NCI-H2227 (cell line): Measurements from ENCODE around the gene CC2D1B.
"Not testable (repeated sequence)": the region's sequence is repeated elsewhere in the genome, so short reads cannot be mapped to it uniquely, and the experiment has no call there.

Experiments used
- DNase-seq: peaks from one replicate; lab custom pipeline; 2025; ENCODE audit not compliant: unreplicated experiment; lab: John Stamatoyannopoulos, UW

Gene CC2D1B, protein sequence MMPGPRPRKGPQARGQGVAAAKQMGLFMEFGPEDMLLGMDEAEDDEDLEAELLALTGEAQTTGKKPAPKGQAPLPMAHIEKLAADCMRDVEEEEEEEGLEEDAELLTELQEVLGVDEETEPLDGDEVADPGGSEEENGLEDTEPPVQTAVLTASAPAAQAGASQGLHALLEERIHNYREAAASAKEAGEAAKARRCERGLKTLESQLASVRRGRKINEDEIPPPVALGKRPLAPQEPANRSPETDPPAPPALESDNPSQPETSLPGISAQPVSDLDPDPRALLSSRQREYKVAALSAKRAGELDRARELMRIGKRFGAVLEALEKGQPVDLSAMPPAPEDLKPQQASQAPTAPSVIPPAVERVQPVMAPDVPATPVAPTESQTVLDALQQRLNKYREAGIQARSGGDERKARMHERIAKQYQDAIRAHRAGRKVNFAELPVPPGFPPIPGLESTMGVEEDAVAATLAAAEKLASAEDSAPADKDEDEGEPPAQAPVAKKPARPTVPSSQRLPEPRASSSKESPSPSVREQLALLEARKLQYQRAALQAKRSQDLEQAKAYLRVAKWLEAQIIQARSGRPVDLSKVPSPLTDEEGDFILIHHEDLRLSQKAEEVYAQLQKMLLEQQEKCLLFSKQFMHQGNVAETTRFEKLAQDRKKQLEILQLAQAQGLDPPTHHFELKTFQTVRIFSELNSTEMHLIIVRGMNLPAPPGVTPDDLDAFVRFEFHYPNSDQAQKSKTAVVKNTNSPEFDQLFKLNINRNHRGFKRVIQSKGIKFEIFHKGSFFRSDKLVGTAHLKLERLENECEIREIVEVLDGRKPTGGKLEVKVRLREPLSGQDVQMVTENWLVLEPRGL

DNA sequence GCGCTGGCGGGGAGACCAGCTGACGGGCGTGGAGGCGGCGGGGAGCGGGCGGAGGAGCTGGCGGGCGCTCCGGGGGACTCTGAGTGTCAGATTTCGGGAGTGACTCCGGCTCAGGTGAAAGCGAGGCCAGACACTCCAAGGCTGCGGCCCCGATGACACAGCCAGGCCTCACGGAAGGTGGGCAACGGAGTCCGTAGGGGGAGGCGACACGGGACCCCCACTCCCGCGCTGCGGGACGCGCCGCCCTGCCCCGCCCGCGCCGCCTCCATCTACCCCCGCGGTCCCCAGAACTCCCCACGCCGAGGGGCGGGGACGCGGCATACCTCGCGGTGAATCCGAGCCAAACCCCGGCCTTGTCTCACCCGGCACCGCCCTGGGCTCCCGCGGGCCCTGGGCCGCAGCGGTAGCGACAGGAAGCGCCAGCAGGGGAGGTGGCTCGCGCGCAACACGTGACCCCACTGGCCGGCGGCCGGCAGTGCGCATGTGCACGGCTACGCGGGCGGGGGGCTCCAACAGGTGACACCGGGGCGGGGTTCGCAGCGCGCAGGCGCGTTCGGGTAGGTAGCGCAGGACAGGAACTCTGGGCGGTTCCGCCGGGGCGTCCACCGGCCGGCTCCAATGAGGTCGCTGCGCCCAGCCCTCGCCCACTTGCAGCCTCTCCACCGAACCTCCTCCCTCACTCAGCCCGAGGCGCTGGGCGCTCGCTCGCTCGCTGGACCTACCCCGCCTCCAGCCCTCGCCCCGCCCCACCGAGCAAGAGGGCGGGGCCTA, at the start of gene CC2D1B:
TSS of gene CC2D1B (minus strand) at position 460 of the 771 bp plus-strand sequence. CDS start 1,585 bp downstream, outside the sequence.
- DNase-seq, result peak; percentile 99

DNA sequence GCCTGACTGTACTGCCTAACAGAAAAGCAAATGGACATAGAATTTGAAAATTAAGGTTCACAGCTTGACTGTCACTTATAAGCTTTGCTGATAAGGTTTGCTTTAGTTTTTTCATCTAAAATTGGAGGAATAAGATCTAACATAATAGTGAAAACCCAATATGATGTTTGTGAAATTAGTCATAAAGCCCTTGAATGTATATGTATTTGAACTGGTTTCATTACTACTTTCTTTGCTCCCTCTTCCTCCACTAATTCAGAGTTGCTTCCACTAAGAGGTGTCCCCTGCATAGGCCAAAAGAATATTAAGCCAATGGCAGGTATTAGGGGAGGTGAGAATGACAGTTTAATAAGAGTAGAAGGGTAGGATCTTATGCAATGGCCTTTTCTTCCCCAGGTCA, 48.9 kb upstream of the CC2D1B start:
- DNase-seq, result no peak

DNA sequence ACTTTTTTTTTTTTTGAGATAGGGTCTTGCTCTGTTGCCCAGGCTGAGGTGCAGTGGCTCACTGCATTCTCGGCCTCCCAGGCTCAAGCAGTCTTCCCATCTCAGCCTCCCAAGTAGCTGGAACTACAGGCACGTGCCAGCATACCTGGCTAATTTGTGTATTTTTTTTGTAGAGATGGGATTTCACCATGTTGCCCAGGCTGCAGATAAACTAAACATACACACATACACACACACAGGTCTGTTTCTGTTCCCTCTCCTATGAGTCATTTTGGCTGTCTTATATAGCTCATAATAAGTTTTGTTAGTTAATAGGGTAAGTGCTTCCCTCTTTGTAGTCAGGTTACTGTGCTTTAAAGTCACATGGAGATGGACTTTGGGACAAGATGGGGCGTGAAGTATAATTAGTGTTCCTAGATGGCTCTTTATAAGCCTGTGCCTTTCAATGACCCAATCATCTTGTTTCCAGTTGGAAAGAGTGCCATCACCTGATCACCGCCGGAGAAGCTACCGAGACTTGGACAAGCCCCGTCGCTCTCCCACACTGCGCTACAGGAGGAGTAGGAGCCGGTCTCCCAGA, 47.5 kb upstream of the CC2D1B start:
- DNase-seq, result no peak

DNA sequence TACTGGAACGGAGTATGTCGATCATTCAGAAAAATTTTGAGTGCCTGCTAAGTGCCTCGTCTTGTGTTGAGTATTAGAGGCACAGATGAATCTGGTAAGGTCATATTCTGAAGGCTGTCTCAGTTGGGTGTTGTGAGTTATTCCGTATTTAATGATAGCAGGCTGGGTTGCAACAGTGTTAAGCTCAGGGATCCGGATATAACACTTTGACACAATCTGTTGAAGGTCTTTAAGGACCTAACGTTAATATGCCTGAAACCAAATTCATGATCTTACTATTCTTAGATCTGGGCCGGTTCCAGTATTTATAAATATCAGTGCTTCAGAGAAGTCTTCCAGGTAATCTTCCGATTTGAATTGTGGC, 39.0 kb upstream of the CC2D1B start:
- DNase-seq, result no peak

DNA sequence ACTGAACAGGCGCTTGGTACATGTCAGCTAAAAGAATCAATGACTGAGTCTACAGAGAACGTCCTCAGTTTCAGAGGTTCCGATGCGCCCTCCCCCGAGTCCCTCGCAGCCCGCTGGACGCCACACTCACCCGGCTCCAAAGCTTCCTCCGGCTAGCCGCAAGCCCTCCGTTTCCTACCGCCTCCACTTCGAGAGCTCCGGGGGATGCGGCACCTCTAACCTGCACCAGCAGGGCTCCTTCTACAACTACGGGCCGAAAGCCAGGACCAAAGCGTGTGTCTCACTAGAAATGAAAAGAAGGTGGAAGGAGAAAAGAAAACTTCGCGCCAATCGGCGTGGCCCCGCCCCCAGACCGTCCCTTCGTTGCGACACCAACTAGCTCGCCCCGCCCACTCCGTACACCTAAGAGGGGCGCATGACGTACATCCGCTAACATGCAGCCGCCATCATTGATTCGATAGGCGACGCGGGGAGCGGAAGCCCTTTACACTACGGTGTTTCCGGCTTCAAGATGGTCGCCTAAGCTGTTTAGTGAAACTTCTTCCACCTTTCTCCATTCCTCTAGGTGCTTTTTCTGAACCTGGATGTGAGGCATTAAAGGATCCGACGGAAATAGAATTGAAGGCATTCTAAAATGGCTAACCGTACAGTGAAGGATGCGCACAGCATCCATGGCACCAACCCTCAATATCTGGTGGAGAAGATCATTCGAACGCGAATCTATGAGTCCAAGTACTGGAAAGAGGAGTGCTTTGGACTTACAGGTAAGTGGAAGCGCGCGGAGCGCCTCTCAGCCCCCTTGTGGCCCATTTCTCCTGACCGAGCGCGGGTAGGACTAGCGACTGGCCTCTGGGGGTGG, 38.3 kb upstream of the CC2D1B start, which contains the start of the genes ORC1 and PRPF38A:
TSS of gene ORC1 (minus strand) at position 308 of the 859 bp plus-strand sequence. CDS start 2,200 bp downstream, outside the sequence.
TSS of gene PRPF38A (plus strand) at position 487 of the 859 bp plus-strand sequence. CDS start at position 635, 148 bp downstream.
- peak; percentile 99 for DNase-seq

DNA sequence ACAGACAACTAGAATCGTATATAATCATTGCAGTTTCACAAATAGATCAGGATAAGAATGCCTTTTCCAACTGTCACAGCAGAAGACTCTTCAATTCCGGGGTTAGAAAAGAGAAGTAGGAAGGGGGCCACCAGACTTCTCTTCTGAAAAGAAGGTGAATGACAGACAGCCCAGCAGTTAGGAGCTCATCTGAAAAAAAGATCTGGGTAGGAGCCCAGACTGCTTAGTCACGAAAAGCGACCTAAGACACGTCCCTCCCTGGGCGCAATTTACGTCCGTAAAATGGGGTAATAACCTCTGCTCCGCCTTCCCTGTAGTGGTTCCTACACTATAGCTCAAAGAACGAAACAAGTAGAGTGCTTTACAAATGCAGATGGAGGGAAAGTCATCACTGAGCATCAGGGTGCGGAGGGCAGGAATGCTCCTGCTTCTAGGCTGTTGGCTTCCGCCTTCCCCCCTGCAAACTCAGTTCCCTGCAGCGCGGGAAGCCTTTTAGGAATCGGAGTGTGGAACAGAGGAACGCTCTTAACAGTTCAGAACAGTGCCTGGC, 37.6 kb upstream of the CC2D1B start:
- DNase-seq, result peak; percentile 60

DNA sequence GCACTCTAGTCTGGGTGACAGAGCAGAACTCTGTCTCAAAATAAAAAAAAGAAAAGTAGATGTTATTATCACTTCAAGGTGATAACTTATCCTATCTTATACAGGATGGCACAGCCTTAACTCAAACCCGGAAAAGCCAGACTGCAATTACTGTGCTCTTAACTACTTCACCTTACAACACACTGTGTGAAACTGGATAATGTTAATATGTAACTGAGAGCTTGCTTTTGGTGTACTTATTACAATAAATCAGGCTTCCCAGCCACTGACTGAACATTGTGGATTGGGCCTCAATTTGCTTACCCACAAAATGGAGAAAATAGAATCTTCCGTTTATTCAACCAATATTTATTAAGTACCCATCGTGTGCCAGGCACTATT, 36.8 kb upstream of the CC2D1B start:
- DNase-seq, result no peak

DNA sequence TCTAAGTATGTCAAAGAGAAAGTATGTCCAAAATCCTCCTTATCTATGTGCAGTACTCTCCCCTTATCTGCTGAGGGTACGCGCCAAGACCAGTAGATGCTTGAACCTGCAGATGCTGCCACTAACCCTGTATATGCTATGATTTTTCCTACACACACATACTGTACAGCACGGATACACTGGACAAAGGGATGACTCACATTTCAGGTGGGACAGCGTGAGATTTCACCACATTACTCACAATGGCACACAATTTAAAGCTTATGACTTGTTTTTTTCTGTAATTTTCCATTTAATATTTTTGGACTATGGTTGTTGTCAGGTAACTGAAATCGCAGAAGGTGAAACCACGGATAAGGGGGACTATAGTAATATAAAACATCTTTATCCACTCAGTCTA, 34.1 kb upstream of the CC2D1B start:
- DNase-seq, result no peak

DNA sequence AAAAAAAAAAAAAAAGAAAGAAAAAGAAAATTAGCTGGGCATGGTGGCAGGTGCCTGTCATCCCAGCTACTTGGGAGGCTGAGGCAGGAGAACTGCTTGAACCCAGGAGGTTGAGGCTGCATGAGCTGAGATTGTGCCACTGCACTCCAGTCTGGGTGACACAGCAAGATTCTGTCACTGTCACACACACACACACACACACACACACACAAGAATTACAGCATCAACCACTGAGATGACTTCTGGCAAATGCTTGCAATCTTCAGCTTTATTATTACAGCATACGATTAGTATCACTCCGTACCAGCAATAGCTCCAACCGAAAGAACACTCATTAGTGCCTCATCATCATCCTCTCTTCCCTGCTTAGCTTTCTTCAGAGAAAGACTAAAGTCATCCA, 33.6 kb upstream of the CC2D1B start:
- DNase-seq, result no peak

DNA sequence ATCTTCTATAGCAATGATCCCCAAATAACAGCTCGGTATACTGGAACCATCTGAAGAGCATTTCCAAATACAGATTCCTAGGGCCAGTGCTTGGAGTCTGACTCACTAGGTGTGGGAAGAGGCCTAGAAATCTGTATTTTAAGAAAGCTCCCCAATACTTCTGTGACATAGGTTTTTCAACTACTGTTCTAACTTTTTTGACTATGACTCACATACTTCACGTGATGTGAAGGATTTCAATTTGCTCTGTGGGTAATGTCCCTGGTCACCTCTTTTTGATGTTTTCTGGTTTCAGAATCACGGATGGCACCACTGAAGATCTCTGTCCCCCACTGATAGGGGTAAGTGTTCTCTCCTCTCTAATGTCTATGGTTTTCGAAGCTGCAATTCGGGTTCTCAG, 27.2 kb upstream of the CC2D1B start:
- DNase-seq, result no peak

DNA sequence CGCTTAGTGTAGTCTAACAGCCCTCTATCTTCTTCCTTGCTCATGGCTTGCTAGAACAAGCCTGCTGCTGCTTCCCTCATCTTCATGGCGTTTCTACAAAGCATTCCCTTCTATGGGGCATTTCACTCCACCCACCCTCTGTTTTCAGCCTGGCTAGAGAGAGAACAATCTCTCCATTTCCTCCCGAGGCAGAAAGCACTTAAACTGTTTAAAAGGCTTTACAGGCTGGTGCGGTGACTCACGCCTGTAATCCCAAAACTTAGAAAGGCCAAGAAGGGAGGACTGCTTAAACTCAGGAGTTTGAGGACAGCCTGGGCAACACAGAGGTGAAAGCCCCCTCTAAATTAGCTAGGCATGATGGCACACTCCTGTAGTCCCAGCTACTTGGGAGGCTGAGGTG, 20.5 kb upstream of the CC2D1B start:
- DNase-seq, result no peak

DNA sequence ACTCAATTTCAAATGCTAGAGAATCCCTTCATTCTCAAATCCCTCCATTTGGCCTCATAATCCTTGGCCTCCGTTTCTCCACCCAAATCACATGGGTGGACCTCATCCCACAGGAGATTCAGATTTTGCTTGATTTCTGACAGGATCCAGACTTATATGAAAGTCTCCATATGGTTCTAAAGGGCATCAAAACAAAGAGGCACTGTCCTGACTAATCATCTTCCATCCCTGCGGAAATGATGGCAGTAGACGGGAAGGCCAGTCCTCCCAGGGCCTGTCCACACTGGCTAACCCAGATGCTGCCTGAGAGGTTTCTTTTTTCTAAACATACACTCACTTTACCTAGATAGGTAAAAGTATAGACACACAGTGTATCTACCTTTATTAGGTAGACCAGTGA, 19.4 kb upstream of the CC2D1B start:
- DNase-seq, result no peak

DNA sequence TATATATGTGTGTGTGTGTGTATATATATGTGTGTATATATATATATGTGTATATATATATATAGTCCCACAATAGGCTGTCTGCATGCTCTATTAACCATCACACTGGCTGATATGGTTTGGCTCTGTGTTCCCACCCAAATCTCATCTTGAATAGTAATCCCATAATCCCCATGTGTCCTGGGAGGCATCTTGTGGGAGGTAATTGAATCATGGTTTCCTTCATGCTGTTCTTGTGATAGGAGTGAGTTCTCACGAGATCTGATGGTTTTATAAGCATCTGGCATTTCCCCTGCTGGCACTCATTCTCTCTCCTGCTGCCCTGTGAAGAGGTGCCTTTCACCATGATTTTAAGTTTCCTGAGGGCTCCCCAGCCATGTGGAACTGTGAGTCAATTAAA, 3.8 kb upstream of the CC2D1B start:
- DNase-seq, result not testable (repeated sequence)

DNA sequence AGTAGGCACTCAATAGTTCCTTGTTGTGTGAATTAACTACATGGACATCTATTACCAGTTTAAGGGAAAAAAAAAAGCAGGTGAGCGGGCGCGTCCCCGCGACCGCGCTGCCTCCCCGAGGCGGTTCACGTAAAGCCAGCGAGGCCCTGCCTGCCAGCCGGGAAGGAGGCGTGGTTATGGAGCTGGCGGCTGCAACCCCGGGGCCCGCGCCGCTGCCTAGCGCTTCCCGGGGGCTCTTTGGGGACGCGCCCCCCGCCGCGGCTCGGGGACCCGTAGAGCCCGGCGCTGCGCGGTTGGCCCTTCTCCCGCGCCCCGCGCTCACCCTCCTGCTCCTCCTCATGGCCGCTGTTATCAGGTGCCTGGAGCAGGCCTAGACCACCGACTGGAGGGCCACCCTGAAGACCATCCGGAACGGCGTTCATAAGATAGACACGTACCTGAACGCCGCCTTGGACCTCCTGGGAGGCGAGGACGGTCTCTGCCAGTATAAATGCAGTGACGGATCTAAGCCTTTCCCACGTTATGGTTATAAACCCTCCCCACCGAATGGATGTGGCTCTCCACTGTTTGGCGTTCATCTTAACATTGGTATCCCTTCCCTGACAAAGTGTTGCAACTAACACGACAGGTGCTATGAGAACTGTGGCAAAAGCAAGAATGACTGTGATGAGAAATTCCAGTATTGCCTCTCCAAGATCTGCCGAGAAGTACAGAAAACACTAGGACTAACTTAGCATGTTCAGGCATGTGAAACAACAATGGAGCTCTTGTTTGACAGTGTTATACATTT, 2.6 kb upstream of the CC2D1B start:
- DNase-seq, result peak; percentile 83

DNA sequence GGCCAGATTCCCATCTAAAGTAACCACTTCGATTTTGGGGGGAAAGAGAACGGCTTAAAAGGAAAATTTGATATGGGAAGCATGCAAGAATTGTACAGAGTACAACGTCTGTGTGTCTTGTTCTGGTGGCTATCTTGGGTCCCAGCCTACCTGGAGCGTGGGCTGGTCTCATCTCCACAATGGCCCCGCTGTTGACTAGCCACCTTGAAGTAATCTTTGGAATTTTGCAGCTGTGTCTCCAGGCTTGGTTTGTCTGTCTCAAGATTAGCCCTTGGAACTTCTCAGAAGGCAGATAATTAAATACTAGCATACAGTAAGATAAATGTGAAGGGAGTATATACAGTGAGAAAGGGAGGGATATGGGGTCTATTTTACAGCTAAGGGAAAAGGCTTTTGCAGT, 1.3 kb upstream of the CC2D1B start:
- no peak for DNase-seq

DNA sequence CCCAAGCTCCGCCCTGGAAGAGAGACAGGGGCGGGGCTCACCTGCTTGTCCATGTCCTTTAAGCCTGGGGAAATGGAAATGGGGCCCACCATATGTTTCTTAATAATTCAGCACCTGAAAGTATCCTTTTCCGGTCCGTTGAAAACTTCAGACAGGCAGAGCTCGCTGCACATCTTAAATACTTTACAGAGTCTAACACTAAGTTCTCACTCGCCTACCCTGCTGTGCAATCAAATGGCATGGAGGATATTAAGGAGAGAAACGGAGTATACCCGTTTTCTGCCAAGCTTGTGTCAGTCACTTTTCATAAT, 467 bp upstream of the CC2D1B start:
- peak; percentile 57 for DNase-seq

DNA sequence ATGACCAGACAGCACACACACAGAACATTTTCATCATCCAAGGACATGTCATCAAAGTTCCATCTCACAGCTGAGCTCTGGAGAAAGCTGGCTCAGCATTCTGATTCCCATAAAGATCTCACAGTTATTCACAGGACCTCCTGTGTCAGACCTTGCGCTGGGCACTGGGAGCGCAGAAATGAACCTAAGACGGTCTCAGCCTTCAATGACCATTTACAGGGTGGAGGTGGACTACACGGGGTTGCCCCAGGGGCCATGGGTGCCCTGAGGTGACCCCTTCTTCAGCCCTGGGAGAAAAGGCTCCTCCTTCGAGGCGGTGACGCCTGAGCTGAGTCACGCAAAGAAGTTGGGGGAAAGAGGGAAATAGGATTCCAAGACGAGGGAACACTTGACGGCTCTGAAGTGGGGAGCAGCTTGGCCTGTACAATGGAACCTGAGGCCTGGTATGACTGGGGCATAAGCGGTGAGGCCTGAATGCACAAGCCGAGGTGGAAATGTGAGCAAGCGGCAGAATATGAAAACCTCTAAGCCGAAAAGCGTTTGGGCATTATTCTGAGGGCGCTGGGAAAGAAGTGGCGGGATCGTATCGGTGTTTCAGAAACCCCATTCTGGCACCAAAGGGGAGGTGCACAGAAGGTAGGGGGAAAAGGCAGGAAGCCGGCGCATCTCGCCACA, 797 bp downstream of the CC2D1B start:
- DNase-seq, result peak; percentile 57

DNA sequence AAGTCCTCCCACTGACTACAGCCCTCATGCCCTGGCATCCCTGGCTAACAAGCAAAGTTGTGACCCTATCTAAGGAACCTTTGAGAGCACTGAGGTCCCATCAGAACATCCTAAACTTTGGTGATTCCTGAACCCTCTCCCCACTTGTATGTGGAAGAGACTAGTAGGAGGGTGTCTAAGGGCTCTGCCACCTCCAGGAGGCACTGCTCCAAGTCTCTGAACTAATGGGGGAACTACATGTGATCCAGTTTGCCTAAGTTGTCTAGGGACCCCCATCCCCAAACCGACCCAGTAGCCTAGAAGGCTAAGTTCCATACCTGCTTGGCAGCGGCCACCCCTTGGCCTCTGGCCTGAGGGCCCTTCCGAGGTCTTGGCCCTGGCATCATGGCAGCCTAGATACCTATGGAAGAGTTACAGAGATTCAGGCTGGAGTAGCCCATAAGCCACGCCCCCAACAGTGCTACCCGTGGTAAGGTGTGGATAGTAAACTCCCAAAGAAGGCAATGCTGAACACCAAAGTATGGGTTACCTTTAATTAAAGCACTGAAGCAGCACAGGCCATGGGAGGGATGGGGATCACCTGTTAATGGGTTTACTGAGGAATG, 1.7 kb downstream of the CC2D1B start:
- peak; percentile 24 for DNase-seq
